Activated T-cell treated with anti-CD3 and anti-CD28 coated beads, Interleukin-2, amount 50 U/mL, for 1 hour (primary cell): ENCODE data around the gene TEX47.

ENCODE experiments used
- DNase-seq: peaks from one replicate; pipeline ENCODE4 v3.0.0-alpha.2; 2020

TEX47 gene

GRCh38 chr7:88795553-88795952, at the start of gene TEX47:
TEX47 (minus strand) TSS chr7:88795737; CDS start chr7:88794942, 795 bp downstream.
- DNase-seq: no peak

- DNase-seq: no peak
These were observed 49.6 kb upstream of the TEX47 start for GRCh38 chr7:88845091-88845490.

- no peak for DNase-seq
These were observed 46.7 kb upstream of the TEX47 start for GRCh38 chr7:88842201-88842600.

- no peak for DNase-seq
These were observed 39.7 kb upstream of the TEX47 start for GRCh38 chr7:88835147-88835728.

GRCh38 chr7:88826222-88826621, 30.7 kb upstream of the TEX47 start:
- no peak for DNase-seq

GRCh38 chr7:88818552-88818951, 23.0 kb upstream of the TEX47 start:
- no peak for DNase-seq

GRCh38 chr7:88806280-88807037, 10.9 kb upstream of the TEX47 start:
- no peak for DNase-seq

- no peak for DNase-seq
These were observed 5.5 kb upstream of the TEX47 start for GRCh38 chr7:88801046-88801445.

GRCh38 chr7:88792361-88792760, 3.2 kb downstream of the TEX47 start:
- DNase-seq: no peak

GRCh38 chr7:88791891-88792290, 3.6 kb downstream of the TEX47 start:
- no peak for DNase-seq

- no peak for DNase-seq
These were observed 6.0 kb downstream of the TEX47 start for GRCh38 chr7:88789480-88790064.

GRCh38 chr7:88787777-88788176, 7.8 kb downstream of the TEX47 start:
- no peak for DNase-seq

- no peak for DNase-seq
These were observed 19.7 kb downstream of the TEX47 start for GRCh38 chr7:88775838-88776237.

- no peak for DNase-seq
These were observed 22.8 kb downstream of the TEX47 start for GRCh38 chr7:88772776-88773175.

GRCh38 chr7:88771417-88771816, 24.1 kb downstream of the TEX47 start:
- DNase-seq: no peak

- DNase-seq: no peak
These were observed 33.8 kb downstream of the TEX47 start for GRCh38 chr7:88761779-88762178.

- no peak for DNase-seq
These were observed 35.4 kb downstream of the TEX47 start for GRCh38 chr7:88760136-88760515.

- DNase-seq: no peak
These were observed 36.1 kb downstream of the TEX47 start, which contains the start of gene ZNF804B for GRCh38 chr7:88759230-88760135. ZNF804B (plus strand) TSS chr7:88759700; CDS start chr7:88759977, 277 bp downstream.

GRCh38 chr7:88758381-88759229, 36.9 kb downstream of the TEX47 start:
- DNase-seq: no peak

GRCh38 chr7:88757371-88757770, 38.2 kb downstream of the TEX47 start:
- DNase-seq: no peak

GRCh38 chr7:88756802-88757201, 38.7 kb downstream of the TEX47 start:
- DNase-seq: no peak

- DNase-seq: no peak
These were observed 49.4 kb downstream of the TEX47 start for GRCh38 chr7:88746126-88746525.
